Stimulated activated CD8-positive, alpha-beta memory T cell treated with anti-CD3 and anti-CD28 coated beads, Interleukin-4, amount 100 ng/mL, for 48 hours (primary cell): Measurements from ENCODE around the gene EPX.

ENCODE experiments used
- DNase-seq: peaks from one replicate; pipeline ENCODE4 v3.0.0-alpha.2; 2020

The EPX gene

GRCh38 chr17:58186591-58186990, 5.9 kb upstream of the EPX start:
- no peak for DNase-seq

GRCh38 chr17:58187063-58187462, 5.5 kb upstream of the EPX start:
- no peak for DNase-seq

- no peak for DNase-seq
Measured at GRCh38 chr17:58187675-58188074, 4.9 kb upstream of the EPX start.

- DNase-seq, result no peak
Measured at GRCh38 chr17:58189436-58190146, 2.9 kb upstream of the EPX start.

GRCh38 chr17:58191241-58191896, 1.2 kb upstream of the EPX start:
- no peak for DNase-seq

- no peak for DNase-seq
Measured at GRCh38 chr17:58193641-58194255, 1.2 kb downstream of the EPX start.

GRCh38 chr17:58195518-58196123, 3.1 kb downstream of the EPX start:
- no peak for DNase-seq

- DNase-seq, result no peak
Measured at GRCh38 chr17:58196610-58197009, 4.1 kb downstream of the EPX start.

GRCh38 chr17:58200024-58200633, 7.6 kb downstream of the EPX start:
- peak; percentile 81 for DNase-seq

GRCh38 chr17:58202859-58203258, 10.3 kb downstream of the EPX start:
- no peak for DNase-seq

- DNase-seq, result no peak
Measured at GRCh38 chr17:58204796-58205195, 12.3 kb downstream of the EPX start.

- DNase-seq, result no peak
Measured at GRCh38 chr17:58205936-58206335, 13.4 kb downstream of the EPX start.

GRCh38 chr17:58207451-58207850, 14.9 kb downstream of the EPX start:
- no peak for DNase-seq

GRCh38 chr17:58208344-58208743, 15.8 kb downstream of the EPX start:
- DNase-seq, result no peak

- no peak for DNase-seq
Measured at GRCh38 chr17:58210922-58211321, 18.4 kb downstream of the EPX start.

GRCh38 chr17:58215685-58216084, 23.2 kb downstream of the EPX start:
- DNase-seq, result no peak

GRCh38 chr17:58217766-58218165, 25.2 kb downstream of the EPX start:
- DNase-seq, result no peak

- peak; percentile 97 for DNase-seq
Measured at GRCh38 chr17:58219007-58219788, 26.7 kb downstream of the EPX start, which contains the start of gene MKS1. MKS1 (minus strand) TSS chr17:58219255; CDS start chr17:58219230, 25 bp downstream.

- no peak for DNase-seq
Measured at GRCh38 chr17:58219789-58220183, 27.3 kb downstream of the EPX start.

- DNase-seq, result no peak
Measured at GRCh38 chr17:58224315-58224714, 31.8 kb downstream of the EPX start.

- DNase-seq, result no peak
Measured at GRCh38 chr17:58227733-58228132, 35.2 kb downstream of the EPX start.

GRCh38 chr17:58228679-58229078, 36.2 kb downstream of the EPX start:
- no peak for DNase-seq
